Umbilical cord (tissue), 2 donors: ENCODE results near the gene RPS19BP1. TPM values are rescaled to one million over a fixed set of nuclear protein-coding genes. Genes with fewer than 3 reads are reported as not detected.
A peak's percentile ranks its signal among the peaks of the same experiment; 100 is the strongest.
"Not testable (repeated sequence)": the region's sequence is repeated elsewhere in the genome, so short reads cannot be mapped to it uniquely, and the experiment has no call there.

Source experiments
- DNase-seq: peaks from one replicate; pipeline ENCODE4 v3.0.0-alpha.2; 2015; ENCODE audit warnings: low spot score
- total RNA-seq: library from RNA; depleted of rRNA; stranded (reverse); fragments of >200 nt; gene quantifications from one replicate; pipeline ENCODE4 v1.2.3, GENCODE V29; 2014; ENCODE audit warnings: low replicate concordance; ENCODE audit not compliant: insufficient read depth

The RPS19BP1 gene
- total RNA-seq, 1 donor from 2014 or later, result 19.0 TPM

DNA sequence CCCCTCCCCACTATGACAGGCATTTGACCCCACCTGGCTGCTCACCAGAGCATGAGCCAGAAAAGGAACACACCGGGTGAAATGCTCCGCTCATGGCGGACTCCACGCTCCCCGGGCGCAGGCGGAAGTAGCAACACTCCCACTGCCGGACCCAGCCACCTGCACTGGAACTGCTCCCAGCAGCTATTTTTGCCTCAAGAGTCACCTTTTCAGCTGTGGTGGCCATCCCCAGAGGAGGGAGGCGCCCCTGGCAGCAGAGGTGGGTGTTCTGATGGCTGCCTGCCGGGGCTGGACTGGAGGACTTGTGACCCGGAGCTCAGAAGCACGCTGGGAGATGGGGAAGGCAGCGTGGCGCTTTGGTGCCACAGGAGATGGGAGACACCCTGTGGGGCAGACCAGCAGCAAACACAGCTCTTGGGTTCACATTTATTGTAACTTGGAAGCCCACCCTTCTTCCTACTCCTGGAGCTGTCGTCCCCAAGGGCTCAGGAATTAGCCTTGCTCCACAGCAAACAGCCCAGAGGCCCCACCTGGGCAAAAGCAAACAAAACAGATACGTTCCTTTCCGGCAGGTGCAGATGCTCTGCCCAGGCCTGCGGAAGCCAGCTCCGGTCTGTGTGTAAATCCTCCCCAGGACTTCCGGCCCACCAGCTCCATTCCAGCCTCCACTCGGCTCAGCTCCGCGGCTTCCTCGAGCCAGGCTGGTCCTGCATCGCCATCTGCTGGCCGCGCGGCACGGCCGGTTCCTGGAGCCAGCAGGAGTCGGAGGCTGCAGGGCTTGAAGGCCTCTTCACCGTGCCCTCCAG is 3.7 kb downstream of the RPS19BP1 start:
- DNase-seq, result peak; percentile 88

DNA sequence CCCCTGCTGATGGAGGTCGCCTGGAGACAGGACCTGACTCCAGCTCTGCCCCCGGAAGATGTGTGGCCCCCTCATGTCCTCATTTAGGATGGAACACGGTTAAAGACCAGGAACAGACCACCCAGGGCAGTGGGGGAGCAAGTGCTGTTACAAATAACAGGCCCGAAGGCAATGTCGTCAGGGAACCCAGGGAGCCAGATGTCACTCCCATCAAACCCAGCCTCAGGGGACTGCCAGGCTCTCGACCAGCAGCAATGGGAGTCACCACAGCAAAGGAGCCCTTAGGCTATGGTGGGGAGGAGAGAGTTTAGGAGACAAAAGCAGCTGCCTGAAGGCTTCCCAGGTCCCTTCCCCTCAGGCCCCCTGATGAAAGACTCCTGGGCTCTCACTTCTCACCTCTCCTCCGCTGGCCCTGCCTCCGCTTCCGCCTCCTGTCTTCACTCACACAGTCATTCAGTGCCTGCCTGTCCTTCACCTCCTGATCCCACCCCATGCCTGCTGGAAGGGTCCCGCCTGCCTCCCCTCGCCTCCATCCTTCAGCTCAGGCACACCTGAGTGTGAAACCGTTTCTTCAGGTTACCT is 4.4 kb downstream of the RPS19BP1 start:
- no peak for DNase-seq

DNA sequence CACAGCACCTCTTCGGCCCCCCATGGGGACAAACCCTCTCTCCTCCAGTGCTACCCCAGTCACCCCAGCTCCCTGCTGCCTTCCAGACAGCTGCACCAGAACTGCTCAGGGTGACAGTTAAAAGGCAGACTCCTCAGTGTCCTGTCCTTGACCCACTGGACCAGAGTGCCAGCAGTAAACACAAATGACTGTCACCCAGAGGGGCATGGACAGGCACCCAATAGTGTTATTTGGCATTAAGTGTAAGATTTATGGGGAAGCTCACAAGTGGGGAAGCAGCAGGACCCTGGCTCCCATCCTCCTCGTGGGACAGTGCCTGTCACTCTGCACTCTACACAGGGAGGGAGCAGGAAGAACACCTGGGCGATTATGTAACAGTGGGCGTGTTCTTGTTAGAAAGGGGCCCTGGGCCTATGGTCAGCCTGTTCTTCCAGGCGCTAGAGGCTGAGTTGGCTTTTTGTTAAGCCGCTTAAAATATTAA is 5.0 kb downstream of the RPS19BP1 start:
- DNase-seq, result no peak

DNA sequence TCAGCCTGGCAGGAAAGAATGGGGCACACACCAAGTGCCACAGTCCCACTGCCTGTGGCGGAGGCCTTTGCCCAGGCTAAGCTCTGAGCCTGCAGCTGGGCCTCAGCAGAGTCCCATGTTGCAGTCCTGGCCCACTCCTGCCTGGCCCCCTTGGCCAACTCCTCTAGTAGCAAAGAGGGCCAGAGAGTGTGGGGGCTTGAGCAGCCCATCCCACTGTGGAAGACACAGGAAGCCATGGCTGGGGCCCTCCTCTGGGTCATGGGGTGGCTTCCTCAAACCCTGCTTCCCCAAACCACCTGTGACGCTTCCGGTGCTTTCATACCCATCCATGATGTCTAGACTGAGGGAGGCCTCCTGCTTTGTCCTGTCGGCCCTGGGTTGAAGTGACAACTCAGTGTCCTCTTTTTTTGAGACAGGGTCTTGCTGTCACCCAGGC is 5.8 kb downstream of the RPS19BP1 start:
- DNase-seq, result no peak

DNA sequence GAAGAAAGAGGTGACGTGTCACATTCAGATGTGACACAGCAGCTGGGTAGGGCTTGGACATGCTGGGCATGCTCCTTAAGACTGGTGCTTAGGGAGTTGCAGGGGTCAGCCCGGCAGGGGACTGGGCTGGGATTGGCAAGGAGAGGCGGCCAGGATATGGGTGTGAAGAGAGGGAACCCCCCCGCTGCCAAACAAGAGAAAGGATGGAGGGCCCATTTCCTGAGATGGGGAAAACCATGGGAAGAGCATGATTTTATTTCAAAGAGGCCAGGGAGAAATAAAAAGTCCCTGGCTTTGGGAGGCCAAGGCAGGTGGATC is 6.9 kb downstream of the RPS19BP1 start:
- no peak for DNase-seq

DNA sequence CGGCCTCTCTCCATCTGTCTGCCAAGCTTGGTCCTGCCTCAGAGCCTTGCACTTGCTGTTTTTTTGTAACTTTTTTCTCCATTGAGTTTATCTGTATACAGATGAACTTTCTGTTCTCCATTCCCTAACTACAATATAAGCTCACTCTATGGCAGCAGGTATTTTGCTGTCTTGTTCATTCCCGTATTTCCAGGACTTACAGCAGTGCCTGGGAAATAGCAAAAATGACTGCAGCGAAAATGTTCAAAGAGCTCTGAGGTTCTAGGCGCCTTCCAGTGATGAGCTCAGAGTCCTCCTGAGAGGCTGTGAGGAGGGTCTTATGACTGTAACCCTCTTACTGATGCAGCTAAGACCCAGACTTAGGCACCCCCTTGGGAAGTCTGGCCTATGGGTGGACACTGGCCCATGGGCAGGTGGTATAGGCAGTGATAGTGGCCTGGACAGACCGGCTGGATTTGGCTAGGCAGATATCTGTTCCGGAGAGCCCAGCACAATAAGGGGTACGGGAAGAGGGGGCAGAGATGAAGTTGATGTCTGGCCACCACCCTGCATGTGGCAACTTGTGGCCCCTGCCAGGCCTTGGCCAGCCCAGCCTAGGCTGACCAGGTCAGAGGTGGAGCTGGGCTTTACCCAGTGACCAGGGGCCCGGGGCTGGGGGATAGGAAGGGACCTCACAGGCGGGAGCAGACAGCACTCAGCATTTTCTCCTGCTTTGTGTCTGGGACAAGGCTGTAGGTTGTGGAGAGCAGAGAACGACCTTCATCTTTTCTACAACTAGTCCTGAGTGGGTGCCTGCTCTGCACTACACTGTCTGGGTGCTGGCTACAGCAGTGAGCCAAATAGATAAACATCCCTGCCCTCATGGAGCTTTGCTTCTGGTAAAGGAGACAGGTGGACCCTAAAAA is 7.5 kb downstream of the RPS19BP1 start:
- no peak for DNase-seq

DNA sequence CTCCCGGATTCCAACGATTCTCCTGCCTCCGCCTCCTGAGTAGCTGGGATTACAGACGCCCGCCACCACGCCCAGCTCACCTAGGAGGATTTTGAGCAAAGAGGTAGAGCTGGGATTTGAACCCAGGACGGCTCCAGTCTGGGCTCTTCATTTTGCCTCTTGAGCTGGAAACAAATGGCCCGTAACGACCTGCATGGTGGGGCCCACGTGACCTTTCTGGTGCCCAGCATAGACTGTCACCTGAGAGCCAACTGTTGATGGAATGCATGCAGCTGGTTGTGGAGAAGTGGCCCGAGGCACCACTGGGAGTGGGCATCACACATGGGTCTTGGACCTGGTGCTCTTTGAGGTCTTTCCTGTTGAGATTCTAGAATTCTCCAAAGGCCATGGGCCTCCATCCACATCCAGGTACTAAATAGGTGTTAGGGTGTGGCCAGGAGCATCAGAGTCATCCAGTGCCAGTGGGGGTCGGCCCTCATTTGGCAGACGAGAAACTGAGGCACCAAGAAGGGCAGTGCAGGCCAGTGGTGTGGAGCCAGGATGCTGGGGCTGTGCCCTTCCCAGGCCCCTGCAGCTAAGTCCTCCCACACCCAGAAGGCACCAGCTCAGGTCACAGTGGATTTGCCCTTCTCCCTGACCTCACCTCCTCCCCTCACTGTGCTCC is 8.3 kb downstream of the RPS19BP1 start:
- no peak for DNase-seq

DNA sequence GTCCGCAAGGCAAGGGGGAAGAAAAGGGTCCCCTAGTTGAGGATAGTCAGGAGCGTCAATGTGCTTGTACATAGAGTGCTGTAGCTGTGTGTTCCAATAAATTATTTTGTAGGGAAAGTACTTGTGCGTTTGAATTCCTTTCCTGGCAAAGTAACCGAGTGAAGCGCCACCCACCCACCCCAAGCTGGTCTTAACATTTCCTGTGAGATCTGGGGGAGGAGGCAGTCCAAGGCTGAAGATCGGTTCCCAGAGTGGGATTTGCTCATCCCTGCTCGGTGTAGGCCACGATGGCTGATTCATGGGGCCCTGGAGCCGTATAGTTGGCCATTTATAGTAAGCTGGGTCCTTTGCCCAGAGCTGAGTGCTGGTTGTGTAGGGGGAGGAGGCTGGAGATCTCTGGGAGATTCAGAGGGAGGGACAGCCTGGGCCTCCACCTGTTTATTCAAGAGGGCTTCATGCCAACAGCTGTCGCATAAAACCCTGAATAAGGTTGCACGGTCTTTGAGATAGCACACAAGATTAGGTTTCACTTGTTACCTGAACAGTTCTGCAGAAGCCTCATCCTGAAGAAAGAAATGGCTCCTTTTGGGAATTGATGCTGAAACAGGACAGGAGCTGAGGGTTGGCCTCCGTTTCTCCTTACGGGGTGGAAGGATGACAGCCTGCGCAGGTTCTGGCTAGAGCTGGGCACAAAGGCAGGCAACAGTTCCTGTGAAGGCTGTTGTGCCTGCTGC is 9.8 kb downstream of the RPS19BP1 start:
- no peak for DNase-seq

DNA sequence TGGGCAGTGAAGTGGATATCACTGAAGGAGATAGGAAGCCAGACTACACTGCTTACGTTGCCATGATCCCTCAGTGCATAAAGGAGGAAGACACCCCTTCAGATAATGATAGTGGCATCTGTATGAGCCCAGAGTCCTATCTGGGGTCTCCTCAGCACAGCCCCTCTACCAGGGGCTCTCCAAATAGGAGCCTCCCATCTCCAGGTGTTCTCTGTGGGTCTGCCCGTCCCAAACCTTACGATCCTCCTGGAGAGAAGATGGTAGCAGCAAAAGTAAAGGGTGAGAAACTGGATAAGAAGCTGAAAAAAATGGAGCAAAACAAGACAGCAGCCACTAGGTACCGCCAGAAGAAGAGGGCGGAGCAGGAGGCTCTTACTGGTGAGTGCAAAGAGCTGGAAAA is 10.5 kb downstream of the RPS19BP1 start:
- not testable (repeated sequence) for DNase-seq

DNA sequence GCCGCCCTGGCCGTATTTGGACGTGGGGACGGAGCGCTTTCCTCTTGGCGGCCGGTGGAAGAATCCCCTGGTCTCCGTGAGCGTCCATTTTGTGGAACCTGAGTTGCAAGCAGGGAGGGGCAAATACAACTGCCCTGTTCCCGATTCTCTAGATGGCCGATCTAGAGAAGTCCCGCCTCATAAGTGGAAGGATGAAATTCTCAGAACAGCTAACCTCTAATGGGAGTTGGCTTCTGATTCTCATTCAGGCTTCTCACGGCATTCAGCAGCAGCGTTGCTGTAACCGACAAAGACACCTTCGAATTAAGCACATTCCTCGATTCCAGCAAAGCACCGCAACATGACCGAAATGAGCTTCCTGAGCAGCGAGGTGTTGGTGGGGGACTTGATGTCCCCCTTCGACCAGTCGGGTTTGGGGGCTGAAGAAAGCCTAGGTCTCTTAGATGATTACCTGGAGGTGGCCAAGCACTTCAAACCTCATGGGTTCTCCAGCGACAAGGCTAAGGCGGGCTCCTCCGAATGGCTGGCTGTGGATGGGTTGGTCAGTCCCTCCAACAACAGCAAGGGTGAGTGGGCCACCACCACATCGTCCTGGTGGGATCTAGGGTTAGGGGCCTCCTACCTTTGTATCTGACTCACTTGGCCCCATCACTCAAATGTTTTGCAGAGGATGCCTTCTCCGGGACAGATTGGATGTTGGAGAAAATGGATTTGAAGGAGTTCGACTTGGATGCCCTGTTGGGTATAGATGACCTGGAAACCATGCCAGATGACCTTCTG is 11.3 kb downstream of the RPS19BP1 start:
- DNase-seq, result not testable (repeated sequence)

DNA sequence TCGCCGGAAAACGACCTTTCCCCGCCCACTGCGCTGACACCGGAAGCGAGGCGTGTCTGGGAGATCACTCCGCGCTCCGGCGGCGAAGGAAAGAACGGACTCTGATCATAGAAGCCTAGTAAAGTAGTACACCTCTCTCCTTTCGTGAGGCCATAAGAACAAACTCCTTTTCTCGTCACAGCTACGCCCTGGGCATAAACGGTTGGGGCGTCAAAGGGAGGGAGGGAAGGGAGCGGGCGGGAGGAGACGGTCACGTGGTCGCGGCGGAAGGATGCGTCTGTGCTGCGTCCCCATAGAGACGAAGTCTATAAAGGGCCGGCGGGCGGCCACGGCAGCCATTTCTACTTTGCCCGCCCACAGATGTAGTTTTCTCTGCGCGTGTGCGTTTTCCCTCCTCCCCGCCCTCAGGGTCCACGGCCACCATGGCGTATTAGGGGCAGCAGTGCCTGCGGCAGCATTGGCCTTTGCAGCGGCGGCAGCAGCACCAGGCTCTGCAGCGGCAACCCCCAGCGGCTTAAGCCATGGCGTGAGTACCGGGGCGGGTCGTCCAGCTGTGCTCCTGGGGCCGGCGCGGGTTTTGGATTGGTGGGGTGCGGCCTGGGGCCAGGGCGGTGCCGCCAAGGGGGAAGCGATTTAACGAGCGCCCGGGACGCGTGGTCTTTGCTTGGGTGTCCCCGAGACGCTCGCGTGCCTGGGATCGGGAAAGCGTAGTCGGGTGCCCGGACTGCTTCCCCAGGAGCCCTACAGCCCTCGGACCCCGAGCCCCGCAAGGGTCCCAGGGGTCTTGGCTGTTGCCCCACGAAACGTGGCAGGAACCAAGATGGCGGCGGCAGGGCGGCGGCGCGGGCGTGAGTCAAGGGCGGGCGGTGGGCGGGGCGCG is 12.1 kb downstream of the RPS19BP1 start, which contains the start of gene ATF4:
Gene ATF4, plus strand, starts transcription at position 337 of the 880 bp plus-strand sequence. CDS start 884 bp downstream, outside the sequence.
- peak; percentile 80 for DNase-seq

DNA sequence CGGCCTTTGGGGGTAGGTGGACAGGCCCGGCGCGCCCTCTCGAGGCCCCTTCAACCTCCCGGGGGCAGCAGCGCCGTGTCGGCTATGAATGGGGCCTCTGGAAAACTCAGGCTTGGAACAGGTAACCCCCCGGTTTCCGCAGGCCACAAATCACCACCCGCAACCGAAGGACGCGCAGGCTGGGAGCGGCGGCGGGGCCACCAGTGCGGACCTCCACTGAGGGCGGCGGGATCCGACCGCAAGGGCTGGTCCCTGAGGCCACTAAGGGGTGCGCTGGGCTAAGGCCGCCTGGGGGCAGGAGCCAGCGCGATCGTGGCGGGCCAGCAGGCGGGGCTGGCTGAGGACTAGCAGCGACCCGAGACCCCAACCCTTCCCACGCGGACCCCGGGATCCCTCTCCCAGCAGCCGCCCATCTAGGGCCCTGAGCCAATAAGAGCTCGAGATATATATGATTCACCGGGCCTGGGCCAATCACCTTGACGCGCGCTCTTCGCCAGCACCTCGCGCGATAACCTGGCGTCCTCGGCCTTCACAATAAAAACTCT is 12.8 kb downstream of the RPS19BP1 start:
- peak; percentile 99 for DNase-seq

DNA sequence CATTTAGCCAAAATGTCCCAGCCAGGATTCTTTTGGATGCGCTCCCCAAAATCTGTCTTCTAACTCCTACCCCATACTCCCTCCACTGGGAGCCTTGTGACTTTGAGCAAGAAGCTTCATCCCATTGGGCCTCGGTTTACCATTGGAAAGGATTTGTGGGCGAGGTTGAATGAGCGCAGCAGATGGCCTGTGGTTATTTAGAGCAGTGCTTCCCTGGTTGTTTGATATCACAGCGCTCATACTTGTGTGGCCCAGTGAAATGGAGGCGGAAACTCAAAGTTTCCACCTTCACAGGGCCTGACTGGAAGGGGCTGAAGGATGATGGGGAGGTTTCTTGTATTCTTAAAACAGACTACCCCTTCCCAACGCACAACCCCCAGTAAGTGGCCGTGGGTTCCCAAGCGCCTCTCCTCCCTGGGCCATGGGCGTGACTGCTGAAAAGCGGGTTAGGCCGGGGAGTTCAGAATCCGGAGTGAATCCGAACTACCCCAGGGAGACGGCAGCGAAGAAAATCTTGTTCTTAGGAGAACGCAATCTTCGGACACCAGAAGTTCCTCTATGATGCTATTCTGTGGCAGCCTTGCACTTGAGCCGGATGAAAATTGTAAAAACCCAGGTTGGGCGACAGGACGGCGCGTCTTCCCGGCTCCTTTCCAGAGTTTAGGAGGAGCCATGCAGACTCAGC is 13.4 kb downstream of the RPS19BP1 start:
- peak; percentile 79 for DNase-seq

DNA sequence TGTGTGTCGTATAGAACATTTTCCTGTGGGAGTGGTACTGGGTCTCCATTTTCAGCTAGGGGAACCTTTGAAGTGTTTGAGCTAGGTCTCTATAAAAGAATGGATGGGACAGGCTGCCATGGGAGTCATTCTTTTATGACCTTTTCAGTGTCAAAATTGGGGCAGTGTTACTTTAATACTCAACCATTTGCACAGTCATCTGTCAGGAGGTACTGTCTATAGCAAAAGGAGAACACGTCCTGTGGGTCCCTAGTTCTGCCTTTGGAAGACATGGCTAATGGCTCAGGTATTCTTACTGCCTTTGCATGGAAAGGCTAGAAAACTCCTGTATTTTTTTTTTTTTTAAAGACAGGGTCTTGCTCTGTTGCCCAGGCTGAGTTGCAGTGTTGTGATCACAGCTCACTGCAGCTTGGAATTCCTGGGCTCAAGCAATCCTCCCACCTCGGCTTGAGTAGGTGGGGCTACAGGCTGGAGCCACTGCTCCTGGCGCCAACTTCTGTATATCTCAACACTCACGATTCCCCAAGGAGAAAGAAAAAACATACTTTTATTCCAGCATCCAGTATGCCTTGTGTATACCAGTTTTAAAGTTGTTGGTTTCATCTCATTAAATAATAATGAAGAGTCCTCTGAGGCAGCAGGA is 14.3 kb downstream of the RPS19BP1 start:
- DNase-seq, result no peak

DNA sequence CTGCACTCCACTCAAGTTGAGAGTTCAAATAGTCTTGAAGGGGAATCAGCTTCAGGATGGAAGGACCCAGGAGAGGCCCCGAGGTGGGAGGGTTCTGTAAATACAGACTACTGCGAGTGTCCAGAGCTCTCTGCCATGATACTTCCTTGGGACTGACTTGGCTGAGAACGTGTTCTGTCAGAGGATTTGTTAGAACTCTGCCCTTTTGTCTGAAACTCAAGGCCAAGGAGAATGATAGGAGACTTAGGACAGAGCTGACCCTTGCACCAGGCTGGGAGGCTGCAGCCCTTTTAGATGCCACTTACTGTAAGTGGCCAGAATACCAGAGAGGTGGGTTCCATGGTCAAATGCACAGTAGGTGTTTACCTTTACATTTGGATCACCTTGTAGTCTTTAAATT is 15.1 kb downstream of the RPS19BP1 start:
- DNase-seq, result no peak

DNA sequence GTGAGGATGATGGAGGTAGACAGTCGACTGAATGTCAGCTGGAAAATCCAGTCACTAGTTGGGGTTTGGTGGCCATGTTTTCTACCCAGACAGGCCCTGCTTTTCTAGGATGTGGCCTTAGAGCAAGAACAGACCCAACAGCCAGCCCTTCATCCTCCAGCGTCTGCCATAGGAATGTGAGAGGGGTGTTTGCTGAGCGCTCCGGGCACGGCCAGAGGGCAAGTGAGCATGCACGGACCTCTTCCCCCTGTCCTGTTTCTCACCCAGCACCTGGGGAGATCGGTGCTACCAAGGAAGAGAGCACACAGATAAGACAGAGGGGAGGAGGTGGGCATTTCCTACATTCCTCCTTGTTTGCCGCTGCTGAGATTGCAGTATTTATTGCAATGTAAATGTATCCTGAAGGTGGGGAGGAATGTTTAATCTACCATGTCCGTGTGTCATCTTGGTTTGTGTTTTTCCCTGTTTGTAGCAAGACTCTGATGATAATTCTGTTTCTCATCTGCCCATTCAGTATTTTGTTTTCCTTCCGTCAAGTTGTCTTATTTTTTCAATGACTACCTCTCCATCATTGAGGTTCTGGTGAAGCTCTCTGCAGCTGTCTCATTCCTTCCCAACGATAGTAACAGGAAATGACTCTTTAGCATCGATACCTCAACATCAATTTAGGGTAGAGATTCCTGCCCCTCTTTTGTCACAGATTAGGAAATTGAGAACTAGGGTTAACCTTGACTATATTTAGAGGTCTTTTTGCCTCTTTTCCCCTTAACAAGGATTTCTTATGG is 17.1 kb downstream of the RPS19BP1 start:
- no peak for DNase-seq
